GM23338 (cell line): ENCODE measurements around the gene DLX2. TPM values are rescaled to one million over a fixed set of nuclear protein-coding genes. Genes with fewer than 3 reads are reported as not detected.

ENCODE experiments used
- ATAC-seq: fragments of 200-7000 bp; cut with Tn5 transposase; 3 replicates; pipeline ENCODE4 v1.9.1; 2020
- DNase-seq: peaks from one replicate; pipeline ENCODE4 v3.0.0-alpha.2; 2015; ENCODE audit warnings: low spot score
- H2AFZ ChIP-seq: fragments of 200-600 bp; sonication (generic); 2 replicates; pipeline ENCODE4 v1.8.0; 2016; ENCODE audit warnings: antibody characterized with exemption, mild to moderate bottlenecking, moderate library complexity
- H3F3A ChIP-seq: fragments of 200-600 bp; sonication (generic); replicated peaks from 2 replicates; pipeline ENCODE4 v1.8.0; 2017; ENCODE audit warnings: antibody characterized with exemption, mixed run types, low read depth
- H3K27ac ChIP-seq: fragments of 200-600 bp; sonication (generic); 2 replicates; pipeline ENCODE4 v1.6.1; 2016; ENCODE audit warnings: low read depth
- H3K27me3 ChIP-seq: fragments of 200-600 bp; sonication (generic); 2 replicates; pipeline ENCODE4 v1.8.0; 2016; ENCODE audit warnings: mild to moderate bottlenecking, mixed run types, moderate library complexity; ENCODE audit not compliant: insufficient read depth
- H3K36me3 ChIP-seq: fragments of 200-600 bp; sonication (generic); 2 replicates; pipeline ENCODE4 v1.8.0; 2016; ENCODE audit warnings: mild to moderate bottlenecking; ENCODE audit not compliant: insufficient read depth
- H3K4me1 ChIP-seq: fragments of 200-600 bp; sonication (generic); 2 replicates; pipeline ENCODE4 v1.8.0; 2016; ENCODE audit warnings: mild to moderate bottlenecking, moderate library complexity; ENCODE audit not compliant: insufficient read depth
- H3K4me2 ChIP-seq: fragments of 200-600 bp; sonication (generic); 2 replicates; pipeline ENCODE4 v1.7.1; 2017; ENCODE audit warnings: mixed run types
- H3K4me3 ChIP-seq: fragments of 200-600 bp; sonication (generic); 2 replicates; pipeline ENCODE4 v1.6.1; 2016; ENCODE audit warnings: mixed run types
- H3K79me2 ChIP-seq: fragments of 200-600 bp; sonication (generic); replicated peaks from 2 replicates; pipeline ENCODE4 v1.8.0; 2017; ENCODE audit warnings: mild to moderate bottlenecking; ENCODE audit not compliant: insufficient read depth
- H3K9me2 ChIP-seq: fragments of 200-600 bp; sonication (generic); 2 replicates; pipeline ENCODE4 v1.8.0; 2017; ENCODE audit not compliant: insufficient read depth
- H4K20me1 ChIP-seq: fragments of 200-600 bp; sonication (generic); replicated peaks from 2 replicates; pipeline ENCODE4 v1.8.0; 2017; ENCODE audit warnings: mild to moderate bottlenecking; ENCODE audit not compliant: insufficient read depth
- H3K27ac Mint-ChIP-seq: 2 replicates; pipeline ENCODE4 v1.8.0; 2020; ENCODE audit warnings: inconsistent platforms, mild to moderate bottlenecking, moderate library complexity, mixed read lengths
- H3K27me3 Mint-ChIP-seq: 3 replicates; pipeline ENCODE4 v1.8.0; 2022; ENCODE audit warnings: low read depth, mild to moderate bottlenecking, moderate library complexity, mixed read lengths, inconsistent platforms; ENCODE audit not compliant: insufficient read depth, poor library complexity
- H3K36me3 Mint-ChIP-seq: 3 replicates; pipeline ENCODE4 v1.8.0; 2021; ENCODE audit warnings: low read depth, mild to moderate bottlenecking, inconsistent platforms, moderate library complexity, mixed read lengths
- H3K4me1 Mint-ChIP-seq: 3 replicates; pipeline ENCODE4 v1.8.0; 2020; ENCODE audit warnings: mild to moderate bottlenecking, inconsistent platforms, mixed read lengths
- H3K4me3 Mint-ChIP-seq: 3 replicates; pipeline ENCODE4 v1.8.0; 2021; ENCODE audit warnings: moderate library complexity, mild to moderate bottlenecking, inconsistent platforms, mixed read lengths
- H3K9me3 Mint-ChIP-seq: 3 replicates; pipeline ENCODE4 v1.8.0; 2020; ENCODE audit warnings: moderate library complexity, mild to moderate bottlenecking, inconsistent platforms, mixed read lengths
- EZH2phosphoT487 ChIP-seq: fragments of 200-600 bp; sonication (generic); IDR thresholded peaks from one replicate; pipeline ENCODE4 v1.8.1; 2018; ENCODE audit warnings: antibody characterized with exemption; ENCODE audit not compliant: unreplicated experiment
- STAT1 ChIP-seq: IDR thresholded peaks from one replicate; pipeline ENCODE4 v1.6.1; 2016; ENCODE audit warnings: antibody characterized with exemption; ENCODE audit not compliant: unreplicated experiment
- ZNF462 ChIP-seq: fragments of 250-450 bp; sonication (Bioruptor Pico); IDR thresholded peaks from 2 replicates; pipeline ENCODE4 v1.5.0; 2020; ENCODE audit warnings: mild to moderate bottlenecking, moderate library complexity
- polyA plus RNA-seq: library from polyadenylated mRNA; unstranded; fragments of >200 nt; fragmentation: Nextera tagmentation; extraction: Ambion mirVana; gene quantifications from 2 replicates; pipeline ENCODE4 v1.2.1, GENCODE V29; 2016
- total RNA-seq: library from RNA; depleted of rRNA; stranded (reverse); fragments of >200 nt; shearing (Covaris generic); gene quantifications from 2 replicates; pipeline ENCODE4 v1.2.3, GENCODE V29; 2014
- TF ChIP-seq, protein P1 (sequence below), 2 experiments: fragments of 200-600 bp in 1 of 2; sonication (generic) in 1 of 2; conservative IDR thresholded peaks; 2 replicates each; pipeline versions ENCODE4 v1.5.1 to v1.6.1; 2016 to 2017; ENCODE audit warnings: antibody characterized with exemption in 2 of 2, low read depth in 2 of 2, mild to moderate bottlenecking in 2 of 2, moderate library complexity in 1 of 2

The DLX2 gene
- total and polyA plus RNA-seq, 2 experiments from 2014 or later, result 0.08 to 0.24 TPM

GRCh38 chr2:172128484-172128883 is 25.8 kb upstream of the DLX2 start (continued):
- no peak for TF ChIP-seq ZNF462 (CRISPR knock-in tag)

DNA sequence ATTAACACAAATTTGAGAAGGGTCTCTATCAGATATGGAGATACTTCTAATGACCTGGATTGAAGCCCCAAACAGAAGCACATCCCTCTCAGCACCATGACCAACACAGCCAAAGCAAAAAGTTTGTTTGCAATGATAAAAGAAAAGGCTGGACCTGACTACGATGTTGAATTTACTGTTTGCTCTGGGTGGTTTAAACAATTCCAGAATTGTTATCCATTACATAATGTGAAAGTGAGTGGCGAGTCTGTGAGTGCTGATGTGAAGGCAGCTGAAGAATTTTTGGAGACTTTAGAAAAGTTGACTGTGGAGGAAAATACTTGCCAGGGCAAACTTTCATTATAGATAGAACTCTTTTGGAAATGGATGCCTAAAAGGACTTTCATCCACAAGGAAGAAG is 17.4 kb upstream of the DLX2 start:
- Mint-ChIP-seq H3K4me3 (no peak overlapping the region), H3K27me3 (peaks cover 3% of the 10 kb centered on the region), H3K4me1 (no peaks in the 10 kb centered on the region), H3K27ac (no peak overlapping the region), H3K36me3 (no peaks in the 10 kb centered on the region), H3K9me3 (no peaks in the 10 kb centered on the region; the same call in 2 of the 3 replicates)
- H4K20me1 ChIP-seq, result no peaks in the 10 kb centered on the region
- DNase-seq, result no peak
- no peak overlapping the region for H3K4me2 ChIP-seq
- 0 out of 2 replicates have a peak overlapping the region, but pooled peaks have one; percentile 47 for H2AFZ ChIP-seq
- no peak for ATAC-seq
- H3K36me3 ChIP-seq, result no peaks in the 10 kb centered on the region
- no peaks in the 10 kb centered on the region for H3K27me3 ChIP-seq
- H3F3A ChIP-seq, result no peaks in the 10 kb centered on the region
- no peak overlapping the region for H3K4me3 ChIP-seq
- TF ChIP-seq EZH2phosphoT487, result no peak
- TF ChIP-seq, protein P1, sequence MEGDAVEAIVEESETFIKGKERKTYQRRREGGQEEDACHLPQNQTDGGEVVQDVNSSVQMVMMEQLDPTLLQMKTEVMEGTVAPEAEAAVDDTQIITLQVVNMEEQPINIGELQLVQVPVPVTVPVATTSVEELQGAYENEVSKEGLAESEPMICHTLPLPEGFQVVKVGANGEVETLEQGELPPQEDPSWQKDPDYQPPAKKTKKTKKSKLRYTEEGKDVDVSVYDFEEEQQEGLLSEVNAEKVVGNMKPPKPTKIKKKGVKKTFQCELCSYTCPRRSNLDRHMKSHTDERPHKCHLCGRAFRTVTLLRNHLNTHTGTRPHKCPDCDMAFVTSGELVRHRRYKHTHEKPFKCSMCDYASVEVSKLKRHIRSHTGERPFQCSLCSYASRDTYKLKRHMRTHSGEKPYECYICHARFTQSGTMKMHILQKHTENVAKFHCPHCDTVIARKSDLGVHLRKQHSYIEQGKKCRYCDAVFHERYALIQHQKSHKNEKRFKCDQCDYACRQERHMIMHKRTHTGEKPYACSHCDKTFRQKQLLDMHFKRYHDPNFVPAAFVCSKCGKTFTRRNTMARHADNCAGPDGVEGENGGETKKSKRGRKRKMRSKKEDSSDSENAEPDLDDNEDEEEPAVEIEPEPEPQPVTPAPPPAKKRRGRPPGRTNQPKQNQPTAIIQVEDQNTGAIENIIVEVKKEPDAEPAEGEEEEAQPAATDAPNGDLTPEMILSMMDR (conservative IDR thresholded peaks at IDR 0.05; ENCODE audit: low read depth in 2 of 2), result no peak
- no peak for TF ChIP-seq STAT1
- H3K27ac ChIP-seq, result no peak overlapping the region
- no peaks in the 10 kb centered on the region for H3K4me1 ChIP-seq
- H3K79me2 ChIP-seq, result no peaks in the 10 kb centered on the region
- H3K9me2 ChIP-seq, result no peaks in the 10 kb centered on the region
